HS-5 (cell line): Measurements from ENCODE around the gene OGFR.

Experiments used
- DNase-seq: peaks from one replicate; pipeline ENCODE4 v3.0.0-alpha.2; 2012; ENCODE audit warnings: low read depth

The OGFR gene

GRCh38 chr20:62815066-62815991 is 10.7 kb downstream of the OGFR start:
- no peak for DNase-seq

- DNase-seq: no peak
Measured at GRCh38 chr20:62816031-62816883, 11.6 kb downstream of the OGFR start.

- DNase-seq: no peak
Measured at GRCh38 chr20:62816884-62817873, 12.5 kb downstream of the OGFR start, which contains the start of gene COL9A3. COL9A3 (plus strand) TSS chr20:62817050; CDS start chr20:62817065, 15 bp downstream.

GRCh38 chr20:62817975-62818591 is 13.4 kb downstream of the OGFR start:
- DNase-seq: no peak

- no peak for DNase-seq
Measured at GRCh38 chr20:62818592-62819493, 14.2 kb downstream of the OGFR start.

GRCh38 chr20:62819494-62820174 is 15.0 kb downstream of the OGFR start:
- no peak for DNase-seq

GRCh38 chr20:62820208-62820961 is 15.8 kb downstream of the OGFR start:
- no peak for DNase-seq

- DNase-seq: no peak
Measured at GRCh38 chr20:62820962-62821725, 16.5 kb downstream of the OGFR start.

GRCh38 chr20:62821726-62822210 is 17.1 kb downstream of the OGFR start:
- DNase-seq: no peak

- DNase-seq: no peak
Measured at GRCh38 chr20:62822239-62822787, 17.7 kb downstream of the OGFR start.

GRCh38 chr20:62822788-62823651 is 18.4 kb downstream of the OGFR start:
- no peak for DNase-seq

GRCh38 chr20:62823688-62824475 is 19.2 kb downstream of the OGFR start:
- no peak for DNase-seq

- no peak for DNase-seq
Measured at GRCh38 chr20:62824476-62825332, 20.1 kb downstream of the OGFR start.

GRCh38 chr20:62825333-62825985 is 20.8 kb downstream of the OGFR start:
- DNase-seq: no peak
